SK-N-SH (cell line): ENCODE data around the gene ADCY9. TPM values are rescaled to one million over a fixed set of nuclear protein-coding genes. Genes with fewer than 3 reads are reported as not detected.

Source experiments
- CTCF ChIA-PET: fragments of 300-600, 350-600 bp; formaldehyde crosslinking; extraction: SDS; loops from one replicate; lab custom pipeline; 2021; lab: Yijun Ruan, JAX
- POLR2A ChIA-PET: fragments of 350-600 bp; sonication (Branson Sonifier 250); formaldehyde crosslinking; extraction: SDS; loops from one replicate; lab custom pipeline; 2020; ENCODE audit warnings: antibody characterized with exemption, inconsistent platforms; lab: Yijun Ruan, JAX
- DNase-seq: peaks from one replicate; pipeline ENCODE4 v3.0.0; 2012
- H2AFZ ChIP-seq: fragments of 200-600 bp; sonication (generic); 2 replicates; pipeline ENCODE4 v1.8.1; 2016; ENCODE audit warnings: antibody characterized with exemption, mild to moderate bottlenecking, low read depth
- H3F3A ChIP-seq: fragments of 200-600 bp; sonication (generic); replicated peaks from 2 replicates; pipeline ENCODE3; 2016; ENCODE audit warnings: antibody characterized with exemption, mild to moderate bottlenecking; ENCODE audit not compliant: insufficient read depth
- H3K27ac ChIP-seq, 2 experiments: fragments of 200-500 bp in 1 of 2; fragments of 200-600 bp in 1 of 2; sonication (Bioruptor generic) in 1 of 2; sonication (generic), shearing (Covaris generic) in 1 of 2; 2 replicates each; pipeline versions ENCODE4 v1.5.1 to v1.6.1; 2014 to 2016; ENCODE audit warnings: low read depth in 2 of 2, inconsistent platforms in 1 of 2, low read length in 1 of 2, mild to moderate bottlenecking in 1 of 2, mixed read lengths in 1 of 2
- H3K27me3 ChIP-seq: fragments of 200-600 bp; sonication (generic), shearing (Covaris generic); 2 replicates; pipeline ENCODE4 v1.6.1; 2016; ENCODE audit warnings: mixed run types; ENCODE audit not compliant: insufficient read depth
- H3K36me3 ChIP-seq, 2 experiments: fragments of 200-500 bp in 1 of 2; fragments of 200-600 bp in 1 of 2; sonication (Bioruptor generic) in 1 of 2; sonication (generic) in 1 of 2; replicated peaks in 1 of 2; 2 replicates each; pipeline versions ENCODE3 to v1.5.1; 2014 to 2016; ENCODE audit warnings: low read length in 1 of 2, mild to moderate bottlenecking in 1 of 2; ENCODE audit not compliant: insufficient read depth in 2 of 2, control insufficient read depth in 1 of 2
- H3K4me1 ChIP-seq, 2 experiments: fragments of 200-500 bp in 1 of 2; fragments of 200-600 bp in 1 of 2; sonication (Bioruptor generic) in 1 of 2; sonication (generic), shearing (Covaris generic) in 1 of 2; 2 replicates each; pipeline versions ENCODE4 v1.5.1 to v1.6.1; 2014 to 2016; ENCODE audit warnings: low read depth in 1 of 2, low read length in 1 of 2, mixed run types in 1 of 2; ENCODE audit not compliant: insufficient read depth in 2 of 2, control insufficient read depth in 1 of 2
- H3K4me2 ChIP-seq: fragments of 200-600 bp; sonication (generic), shearing (Covaris generic); 2 replicates; pipeline ENCODE4 v1.6.1; 2017; ENCODE audit warnings: mixed run types
- H3K4me3 ChIP-seq, 2 experiments: fragments of 200-500 bp in 1 of 2; fragments of 200-600 bp in 1 of 2; sonication (Bioruptor generic) in 1 of 2; sonication (generic), shearing (Covaris generic) in 1 of 2; 2 replicates each; pipeline versions ENCODE4 v1.5.1 to v1.8.1; 2014 to 2016; ENCODE audit warnings: low read depth in 2 of 2, inconsistent platforms in 1 of 2, low read length in 1 of 2, mild to moderate bottlenecking in 1 of 2, mixed read lengths in 1 of 2, moderate library complexity in 1 of 2
- H3K79me2 ChIP-seq: fragments of 200-600 bp; sonication (generic); 2 replicates; pipeline ENCODE4 v1.8.1; 2017; ENCODE audit warnings: mild to moderate bottlenecking; ENCODE audit not compliant: insufficient read depth
- H3K9ac ChIP-seq: fragments of 200-600 bp; sonication (generic); 2 replicates; pipeline ENCODE4 v1.6.1; 2017; ENCODE audit warnings: mixed run types
- H3K9me2 ChIP-seq: fragments of 200-600 bp; sonication (generic); 2 replicates; pipeline ENCODE4 v1.6.1; 2017; ENCODE audit warnings: mixed run types
- H3K9me3 ChIP-seq: fragments of 200-600 bp; sonication (generic); 2 replicates; pipeline ENCODE4 v1.6.1; 2017; ENCODE audit warnings: mixed run types, mild to moderate bottlenecking, moderate library complexity
- H4K20me1 ChIP-seq: fragments of 200-600 bp; sonication (generic); 2 replicates; pipeline ENCODE4 v1.6.1; 2017; ENCODE audit warnings: mild to moderate bottlenecking, mixed run types; ENCODE audit not compliant: insufficient read depth
- CHD2 ChIP-seq: fragments of 150-350 bp; IDR thresholded peaks from 2 replicates; pipeline ENCODE4 v1.6.1; 2018; ENCODE audit warnings: low read length; ENCODE audit not compliant: partially characterized antibody
- ELF1 ChIP-seq: IDR thresholded peaks from 2 replicates; pipeline ENCODE4 v1.4.0; 2012
- FOXM1 ChIP-seq: IDR thresholded peaks from 2 replicates; pipeline ENCODE4 v1.4.0; 2012; ENCODE audit warnings: low read depth, mild to moderate bottlenecking
- GATA2 ChIP-seq: sonication (generic); formaldehyde crosslinking; IDR thresholded peaks from 2 replicates; pipeline ENCODE4 v1.5.0; 2020; ENCODE audit warnings: mild to moderate bottlenecking, missing genetic modification reagents
- MEF2A ChIP-seq: IDR thresholded peaks from 2 replicates; pipeline ENCODE4 v1.4.0; 2012; ENCODE audit warnings: low read depth, borderline replicate concordance
- MXI1 ChIP-seq: IDR thresholded peaks from 2 replicates; pipeline ENCODE4 v1.6.1; 2012; ENCODE audit warnings: mild to moderate bottlenecking, low read depth, low read length, improper control_type of control experiment
- NFIC ChIP-seq: IDR thresholded peaks from 2 replicates; pipeline ENCODE4 v1.4.0; 2012; ENCODE audit warnings: borderline replicate concordance
- NRF1 ChIP-seq: IDR thresholded peaks from 2 replicates; pipeline ENCODE4 v1.6.1; 2012; ENCODE audit warnings: low read depth, mild to moderate bottlenecking, low read length
- RCOR1 ChIP-seq: fragments of 150-350 bp; IDR thresholded peaks from 2 replicates; pipeline ENCODE4 v1.6.1; 2017; ENCODE audit warnings: antibody characterized with exemption, low read length
- SMC3 ChIP-seq: IDR thresholded peaks from 2 replicates; pipeline ENCODE4 v1.6.1; 2012; ENCODE audit warnings: low read depth, low read length, improper control_type of control experiment
- TAF1 ChIP-seq: IDR thresholded peaks from 2 replicates; pipeline ENCODE4 v1.6.1; 2012; ENCODE audit warnings: low read depth, mild to moderate bottlenecking, low read length, moderate library complexity, borderline replicate concordance
- TCF12 ChIP-seq: IDR thresholded peaks from 2 replicates; pipeline ENCODE4 v1.4.0; 2012
- YY1 ChIP-seq: IDR thresholded peaks from 2 replicates; pipeline ENCODE4 v1.4.0; 2012; ENCODE audit warnings: low read depth, mild to moderate bottlenecking
- WGBS: methylation state at CpG from one replicate; pipeline ENCODE4 v1.1.6; 2017; ENCODE audit warnings: low lambda C conversion rate; 5-methylcytosine and 5-hydroxymethylcytosine counted together
- polyA plus RNA-seq, 3 experiments: library from polyadenylated mRNA; depleted of rRNA; stranded (reverse); fragments of >200 nt; gene quantifications; 2 replicates each; pipeline ENCODE4 v1.2.3, GENCODE V29; 2012
- TF ChIP-seq, protein P1 (sequence below): IDR thresholded peaks from 2 replicates; pipeline ENCODE4 v1.6.1; 2012; ENCODE audit warnings: mild to moderate bottlenecking, low read depth, low read length, moderate library complexity
- TF ChIP-seq, protein P2 (sequence below): fragments of 150-350 bp; IDR thresholded peaks from 2 replicates; pipeline ENCODE4 v1.6.1; 2017; ENCODE audit warnings: antibody characterized with exemption, low read length, low read depth, borderline replicate concordance
- TF ChIP-seq, protein P3 (sequence below): IDR thresholded peaks from 2 replicates; pipeline ENCODE4; 2012
- TF ChIP-seq, protein P4 (sequence below): fragments of 200-600 bp; sonication (generic); IDR thresholded peaks from 2 replicates; pipeline ENCODE4 v1.6.1; 2017; ENCODE audit warnings: antibody characterized with exemption, mild to moderate bottlenecking, moderate library complexity
- TF ChIP-seq, protein P5 (sequence below): fragments of 150-350 bp; IDR thresholded peaks from 2 replicates; pipeline ENCODE4 v1.6.1; 2016; ENCODE audit warnings: mild to moderate bottlenecking, low read depth, low read length

ADCY9 gene
- polyA plus RNA-seq, 1 of the 3 experiments (the other 2 are of a cell fraction): 5.2 TPM

DNA sequence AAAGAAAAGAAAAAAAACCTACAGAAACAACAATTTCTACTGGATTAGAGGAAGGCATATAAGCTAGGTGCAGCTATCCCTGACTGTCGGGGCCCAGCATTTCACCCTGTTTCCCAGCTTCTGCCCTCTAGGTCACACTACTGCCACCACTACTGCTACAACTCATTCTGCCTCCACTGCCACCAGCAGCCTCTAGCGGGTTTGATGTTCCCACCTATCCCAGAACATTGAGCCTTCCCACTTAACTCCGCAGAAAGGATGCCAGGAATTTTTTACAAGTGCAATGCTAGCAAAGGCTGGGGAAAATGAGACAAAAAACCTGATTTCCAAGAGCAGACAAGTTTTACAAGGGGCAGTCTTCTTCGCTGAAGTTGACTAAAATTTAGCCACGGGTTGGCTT, 10.4 kb downstream of the ADCY9 start:
- H3K4me2 ChIP-seq: no peak overlapping the region
- CTCF ChIA-PET: interaction anchor here (0.9 to 1.2 kb wide), 2 partner anchors 9 to 12 kb away, joined by 3 read pairs; no protein-coding TSS in a partner anchor

More for the DNA sequence above, 10.4 kb downstream of the ADCY9 start:
- H3K4me3 ChIP-seq: no peak overlapping the region
- no peak for DNase-seq
- H3K36me3 ChIP-seq: no peaks in the 10 kb centered on the region
- H3K9ac ChIP-seq: no peak overlapping the region
- TF ChIP-seq SMC3: no peak
- TF ChIP-seq, protein P1, sequence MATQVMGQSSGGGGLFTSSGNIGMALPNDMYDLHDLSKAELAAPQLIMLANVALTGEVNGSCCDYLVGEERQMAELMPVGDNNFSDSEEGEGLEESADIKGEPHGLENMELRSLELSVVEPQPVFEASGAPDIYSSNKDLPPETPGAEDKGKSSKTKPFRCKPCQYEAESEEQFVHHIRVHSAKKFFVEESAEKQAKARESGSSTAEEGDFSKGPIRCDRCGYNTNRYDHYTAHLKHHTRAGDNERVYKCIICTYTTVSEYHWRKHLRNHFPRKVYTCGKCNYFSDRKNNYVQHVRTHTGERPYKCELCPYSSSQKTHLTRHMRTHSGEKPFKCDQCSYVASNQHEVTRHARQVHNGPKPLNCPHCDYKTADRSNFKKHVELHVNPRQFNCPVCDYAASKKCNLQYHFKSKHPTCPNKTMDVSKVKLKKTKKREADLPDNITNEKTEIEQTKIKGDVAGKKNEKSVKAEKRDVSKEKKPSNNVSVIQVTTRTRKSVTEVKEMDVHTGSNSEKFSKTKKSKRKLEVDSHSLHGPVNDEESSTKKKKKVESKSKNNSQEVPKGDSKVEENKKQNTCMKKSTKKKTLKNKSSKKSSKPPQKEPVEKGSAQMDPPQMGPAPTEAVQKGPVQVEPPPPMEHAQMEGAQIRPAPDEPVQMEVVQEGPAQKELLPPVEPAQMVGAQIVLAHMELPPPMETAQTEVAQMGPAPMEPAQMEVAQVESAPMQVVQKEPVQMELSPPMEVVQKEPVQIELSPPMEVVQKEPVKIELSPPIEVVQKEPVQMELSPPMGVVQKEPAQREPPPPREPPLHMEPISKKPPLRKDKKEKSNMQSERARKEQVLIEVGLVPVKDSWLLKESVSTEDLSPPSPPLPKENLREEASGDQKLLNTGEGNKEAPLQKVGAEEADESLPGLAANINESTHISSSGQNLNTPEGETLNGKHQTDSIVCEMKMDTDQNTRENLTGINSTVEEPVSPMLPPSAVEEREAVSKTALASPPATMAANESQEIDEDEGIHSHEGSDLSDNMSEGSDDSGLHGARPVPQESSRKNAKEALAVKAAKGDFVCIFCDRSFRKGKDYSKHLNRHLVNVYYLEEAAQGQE: no peak
- no peak for TF ChIP-seq NFIC
- TF ChIP-seq RCOR1: no peak
- no peak for TF ChIP-seq MXI1
- TF ChIP-seq, protein P2, sequence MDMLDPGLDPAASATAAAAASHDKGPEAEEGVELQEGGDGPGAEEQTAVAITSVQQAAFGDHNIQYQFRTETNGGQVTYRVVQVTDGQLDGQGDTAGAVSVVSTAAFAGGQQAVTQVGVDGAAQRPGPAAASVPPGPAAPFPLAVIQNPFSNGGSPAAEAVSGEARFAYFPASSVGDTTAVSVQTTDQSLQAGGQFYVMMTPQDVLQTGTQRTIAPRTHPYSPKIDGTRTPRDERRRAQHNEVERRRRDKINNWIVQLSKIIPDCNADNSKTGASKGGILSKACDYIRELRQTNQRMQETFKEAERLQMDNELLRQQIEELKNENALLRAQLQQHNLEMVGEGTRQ: no peak
- TF ChIP-seq YY1: no peak
- no peak for TF ChIP-seq CHD2
- no peak for TF ChIP-seq NRF1
- TF ChIP-seq ELF1: no peak
- no peak for TF ChIP-seq TCF12
- TF ChIP-seq, protein P3, sequence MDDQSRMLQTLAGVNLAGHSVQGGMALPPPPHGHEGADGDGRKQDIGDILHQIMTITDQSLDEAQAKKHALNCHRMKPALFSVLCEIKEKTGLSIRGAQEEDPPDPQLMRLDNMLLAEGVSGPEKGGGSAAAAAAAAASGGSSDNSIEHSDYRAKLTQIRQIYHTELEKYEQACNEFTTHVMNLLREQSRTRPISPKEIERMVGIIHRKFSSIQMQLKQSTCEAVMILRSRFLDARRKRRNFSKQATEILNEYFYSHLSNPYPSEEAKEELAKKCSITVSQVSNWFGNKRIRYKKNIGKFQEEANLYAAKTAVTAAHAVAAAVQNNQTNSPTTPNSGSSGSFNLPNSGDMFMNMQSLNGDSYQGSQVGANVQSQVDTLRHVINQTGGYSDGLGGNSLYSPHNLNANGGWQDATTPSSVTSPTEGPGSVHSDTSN: no peak
- no peak for TF ChIP-seq TAF1
- TF ChIP-seq, protein P4, sequence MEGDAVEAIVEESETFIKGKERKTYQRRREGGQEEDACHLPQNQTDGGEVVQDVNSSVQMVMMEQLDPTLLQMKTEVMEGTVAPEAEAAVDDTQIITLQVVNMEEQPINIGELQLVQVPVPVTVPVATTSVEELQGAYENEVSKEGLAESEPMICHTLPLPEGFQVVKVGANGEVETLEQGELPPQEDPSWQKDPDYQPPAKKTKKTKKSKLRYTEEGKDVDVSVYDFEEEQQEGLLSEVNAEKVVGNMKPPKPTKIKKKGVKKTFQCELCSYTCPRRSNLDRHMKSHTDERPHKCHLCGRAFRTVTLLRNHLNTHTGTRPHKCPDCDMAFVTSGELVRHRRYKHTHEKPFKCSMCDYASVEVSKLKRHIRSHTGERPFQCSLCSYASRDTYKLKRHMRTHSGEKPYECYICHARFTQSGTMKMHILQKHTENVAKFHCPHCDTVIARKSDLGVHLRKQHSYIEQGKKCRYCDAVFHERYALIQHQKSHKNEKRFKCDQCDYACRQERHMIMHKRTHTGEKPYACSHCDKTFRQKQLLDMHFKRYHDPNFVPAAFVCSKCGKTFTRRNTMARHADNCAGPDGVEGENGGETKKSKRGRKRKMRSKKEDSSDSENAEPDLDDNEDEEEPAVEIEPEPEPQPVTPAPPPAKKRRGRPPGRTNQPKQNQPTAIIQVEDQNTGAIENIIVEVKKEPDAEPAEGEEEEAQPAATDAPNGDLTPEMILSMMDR: no peak
- TF ChIP-seq, protein P5, sequence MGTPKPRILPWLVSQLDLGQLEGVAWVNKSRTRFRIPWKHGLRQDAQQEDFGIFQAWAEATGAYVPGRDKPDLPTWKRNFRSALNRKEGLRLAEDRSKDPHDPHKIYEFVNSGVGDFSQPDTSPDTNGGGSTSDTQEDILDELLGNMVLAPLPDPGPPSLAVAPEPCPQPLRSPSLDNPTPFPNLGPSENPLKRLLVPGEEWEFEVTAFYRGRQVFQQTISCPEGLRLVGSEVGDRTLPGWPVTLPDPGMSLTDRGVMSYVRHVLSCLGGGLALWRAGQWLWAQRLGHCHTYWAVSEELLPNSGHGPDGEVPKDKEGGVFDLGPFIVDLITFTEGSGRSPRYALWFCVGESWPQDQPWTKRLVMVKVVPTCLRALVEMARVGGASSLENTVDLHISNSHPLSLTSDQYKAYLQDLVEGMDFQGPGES: no peak
- no peak for TF ChIP-seq GATA2 (CRISPR knock-in tag)
- TF ChIP-seq FOXM1: no peak
- no peak for TF ChIP-seq MEF2A
- H3K9me2 ChIP-seq: no peaks in the 10 kb centered on the region
- WGBS: 95% methylated on average over 5 of the region's 5 CpGs
- POLR2A ChIA-PET: interaction anchor here (0.6 kb wide), 1 partner anchor 24 kb away, joined by 4 read pairs; no protein-coding TSS in a partner anchor
- H2AFZ ChIP-seq: no peak overlapping the region
- H4K20me1 ChIP-seq: no peaks in the 10 kb centered on the region
- no peaks in the 10 kb centered on the region for H3F3A ChIP-seq
- H3K4me1 ChIP-seq: no peaks in the 10 kb centered on the region; a peak in 1 of 4 replicates
- no peak overlapping the region for H3K27ac ChIP-seq
- no peaks in the 10 kb centered on the region for H3K27me3 ChIP-seq
- no peaks in the 10 kb centered on the region for H3K79me2 ChIP-seq
- no peaks in the 10 kb centered on the region for H3K9me3 ChIP-seq
